HepG2 (cell line): ENCODE data around the gene FRMPD2. TPM values are rescaled to one million over a fixed set of nuclear protein-coding genes. Genes with fewer than 3 reads are reported as not detected.

Experiments
- BRD4 ChIP-seq: sonication (generic); formaldehyde crosslinking; IDR thresholded peaks from 2 replicates; pipeline ENCODE4 v1.4.0; 2020; ENCODE audit warnings: missing genetic modification reagents
- CAMTA2 ChIP-seq: sonication (generic); formaldehyde crosslinking; IDR thresholded peaks from 2 replicates; pipeline ENCODE4 v1.4.0; 2020; ENCODE audit warnings: mild to moderate bottlenecking, missing genetic modification reagents, borderline replicate concordance
- CBFB ChIP-seq: sonication (generic); formaldehyde crosslinking; IDR thresholded peaks from 2 replicates; pipeline ENCODE4 v1.4.0; 2020; ENCODE audit warnings: missing genetic modification reagents
- CENPT ChIP-seq: sonication (generic); formaldehyde crosslinking; IDR thresholded peaks from 2 replicates; pipeline ENCODE4 v1.8.0; 2022; ENCODE audit warnings: low read depth, mild to moderate bottlenecking, moderate library complexity, missing genetic modification reagents
- DR1 ChIP-seq: sonication (generic); formaldehyde crosslinking; IDR thresholded peaks from 2 replicates; pipeline ENCODE4 v1.8.0; 2021; ENCODE audit warnings: mild to moderate bottlenecking, missing genetic modification reagents, inconsistent platforms
- EHMT2 ChIP-seq: fragments of 200-600 bp; sonication (generic); IDR thresholded peaks from 2 replicates; pipeline ENCODE4 v1.7.0; 2017; ENCODE audit warnings: antibody characterized with exemption, low read depth, low read length, borderline replicate concordance
- FUBP1 ChIP-seq: sonication (generic); formaldehyde crosslinking; IDR thresholded peaks from 2 replicates; pipeline ENCODE4 v1.5.1; 2020; ENCODE audit warnings: missing genetic modification reagents, mild to moderate bottlenecking, borderline replicate concordance
- HMG20B ChIP-seq: conservative IDR thresholded peaks from 2 replicates; pipeline ENCODE4 v1.6.1; 2016; ENCODE audit warnings: missing genetic modification reagents, missing compliant biosample characterization
- ISX ChIP-seq: sonication (generic); formaldehyde crosslinking; conservative IDR thresholded peaks from 2 replicates; pipeline ENCODE4 v1.5.0; 2020; ENCODE audit warnings: missing genetic modification reagents
- RARA ChIP-seq: IDR thresholded peaks from 2 replicates; pipeline ENCODE4 v1.6.1; 2016; ENCODE audit warnings: missing genetic modification reagents, missing compliant biosample characterization
- REPIN1 ChIP-seq: sonication (generic); formaldehyde crosslinking; IDR thresholded peaks from 2 replicates; pipeline ENCODE4 v1.8.0; 2022; ENCODE audit warnings: missing genetic modification reagents, low read depth, mild to moderate bottlenecking, borderline replicate concordance
- RFX5 ChIP-seq: IDR thresholded peaks from 2 replicates; pipeline ENCODE4 v1.6.1; 2011; ENCODE audit warnings: low read depth, low read length, improper control_type of control experiment
- SALL2 ChIP-seq: sonication (generic); formaldehyde crosslinking; IDR thresholded peaks from 2 replicates; pipeline ENCODE4 v1.8.1; 2023; ENCODE audit warnings: mild to moderate bottlenecking, missing genetic modification reagents, inconsistent platforms
- SNAPC5 ChIP-seq: sonication (generic); formaldehyde crosslinking; IDR thresholded peaks from 2 replicates; pipeline ENCODE4 v1.8.1; 2023; ENCODE audit warnings: mild to moderate bottlenecking, missing genetic modification reagents, borderline replicate concordance
- SUZ12 ChIP-seq: fragments of 150-350 bp; IDR thresholded peaks from 2 replicates; pipeline ENCODE4 v1.6.1; 2014; ENCODE audit warnings: low read depth, low read length
- TFDP2 ChIP-seq: sonication (generic); formaldehyde crosslinking; IDR thresholded peaks from 2 replicates; pipeline ENCODE4 v1.4.0; 2020; ENCODE audit warnings: missing genetic modification reagents
- ZBTB10 ChIP-seq: sonication (generic); formaldehyde crosslinking; IDR thresholded peaks from 2 replicates; pipeline ENCODE4 v1.4.0; 2020; ENCODE audit warnings: missing genetic modification reagents, borderline replicate concordance
- ZBTB2 ChIP-seq: sonication (generic); formaldehyde crosslinking; IDR thresholded peaks from 2 replicates; pipeline ENCODE4 v1.8.0; 2022; ENCODE audit warnings: low read depth, missing genetic modification reagents
- ZBTB26 ChIP-seq: IDR thresholded peaks from 2 replicates; pipeline ENCODE4 v1.6.1; 2016; ENCODE audit warnings: missing compliant biosample characterization, missing genetic modification reagents, borderline replicate concordance
- ZNF788 ChIP-seq: sonication (generic); formaldehyde crosslinking; IDR thresholded peaks from 2 replicates; pipeline ENCODE4 v1.5.0; 2020; ENCODE audit warnings: mild to moderate bottlenecking, missing genetic modification reagents, borderline replicate concordance
- ZSCAN25 ChIP-seq: sonication (generic); formaldehyde crosslinking; IDR thresholded peaks from 2 replicates; pipeline ENCODE4 v1.8.0; 2022; ENCODE audit warnings: mild to moderate bottlenecking, missing genetic modification reagents
- polyA plus RNA-seq, 8 experiments: library from polyadenylated mRNA; depleted of rRNA in 3 of 8; stranded (reverse) in 7 of 8; unstranded in 1 of 8; fragments of >200 nt; fragmentation: Illumina TruSeq in 4 of 8; extraction: Trizol in 4 of 8; gene quantifications; 2 replicates each; pipeline versions ENCODE4 v1.2.1 to v1.2.3, GENCODE V29; 2011 to 2016; ENCODE audit warnings: low read depth in 4 of 8, missing spikeins in 1 of 8, mixed read lengths in 1 of 8; ENCODE audit not compliant: insufficient read depth in 1 of 8
- total RNA-seq, 5 experiments: library from RNA; depleted of rRNA; stranded (reverse); fragments of >200 nt; fragmentation: Illumina TruSeq; extraction: Trizol; gene quantifications; 2 replicates each; pipeline ENCODE4 v1.2.3, GENCODE V29; 2016; ENCODE audit warnings: low read depth in 1 of 5

Gene FRMPD2
- total and polyA plus RNA-seq, 2 of the 13 experiments (the other 11 are each of a cell fraction or from before 2014, with no cell fraction given): 0.45 to 1.3 TPM

- TF ChIP-seq ZBTB2 (CRISPR knock-in tag): peak; percentile 84
- peak; percentile 83 for TF ChIP-seq SALL2 (CRISPR knock-in tag)
- peak; percentile 85 for TF ChIP-seq ZBTB10 (CRISPR knock-in tag)
- TF ChIP-seq DR1 (CRISPR knock-in tag): peak; percentile 61; the same call in 1 of the 2 replicates
- peak; percentile 78; the same call in 1 of the 2 replicates for TF ChIP-seq ZBTB26 (CRISPR knock-in tag)
- TF ChIP-seq ISX: peak; percentile 66; the same call in 1 of the 2 replicates
- peak; percentile 31; the same call in 1 of the 2 replicates for TF ChIP-seq BRD4 (CRISPR knock-in tag)
- TF ChIP-seq EHMT2: no peak
- no peak for TF ChIP-seq SNAPC5 (CRISPR knock-in tag)
- no peak for TF ChIP-seq SUZ12
- TF ChIP-seq FUBP1 (CRISPR knock-in tag): no peak
- peak; percentile 71; the same call in 1 of the 2 replicates for TF ChIP-seq ZNF788 (CRISPR knock-in tag)
- TF ChIP-seq CBFB (CRISPR knock-in tag): no peak
- TF ChIP-seq RFX5: no peak
- peak; percentile 64; the same call in 1 of the 2 replicates for TF ChIP-seq REPIN1 (CRISPR knock-in tag)
- no peak; the same call in 1 of the 2 replicates for TF ChIP-seq HMG20B (CRISPR knock-in tag)
- no peak for TF ChIP-seq ZSCAN25 (CRISPR knock-in tag)
- peak; percentile 95; the same call in 1 of the 2 replicates for TF ChIP-seq CAMTA2 (CRISPR knock-in tag)
- peak; percentile 16; the same call in 1 of the 2 replicates for TF ChIP-seq RARA (CRISPR knock-in tag)
- no peak for TF ChIP-seq CENPT (CRISPR knock-in tag)
- TF ChIP-seq TFDP2 (CRISPR knock-in tag): peak; percentile 89
These were observed 31.9 kb upstream of the FRMPD2 start, which contains the start of gene MAPK8 (continued) for GRCh38 chr10:48306265-48306869.
